Caco-2 (cell line): ENCODE results near the gene TUB. TPM values are rescaled to one million over a fixed set of nuclear protein-coding genes. Genes with fewer than 3 reads are reported as not detected.

Experiments
- BruUV-seq: library from RNA; stranded (reverse); fragments of 400-500 nt; replicated peaks from 2 replicates; lab custom pipeline; 2021; lab: Mats Ljungman, UMichigan
- CTCF ChIA-PET: fragments of 300-600 bp; sonication (Branson Sonifier 250); formaldehyde crosslinking; loops from one replicate; lab custom pipeline; 2022; ENCODE audit warnings: antibody characterized with exemption; lab: Charles Lee
- POLR2A ChIA-PET: fragments of 300-600 bp; sonication (Branson Sonifier 250); formaldehyde crosslinking; loops from one replicate; lab custom pipeline; 2022; ENCODE audit warnings: antibody characterized with exemption; lab: Charles Lee
- DNase-seq, 2 experiments: peaks; one replicate each; pipeline versions ENCODE4 v3.0.0 to v3.0.0-alpha.2; 2020 to 2022
- H3K27me3 ChIP-seq: replicated peaks from 2 replicates; pipeline ENCODE4 v1.6.0; 2011; ENCODE audit warnings: low read length; ENCODE audit not compliant: control insufficient read depth, insufficient read depth
- H3K36me3 ChIP-seq: 2 replicates; pipeline ENCODE4 v1.5.1; 2011; ENCODE audit warnings: low read length; ENCODE audit not compliant: control insufficient read depth, insufficient read depth
- H3K4me1 ChIP-seq: fragments of 250-450 bp; sonication (Bioruptor Pico); 2 replicates; pipeline ENCODE4 v1.5.1; 2020; ENCODE audit warnings: mild to moderate bottlenecking
- H3K4me3 ChIP-seq: 2 replicates; pipeline ENCODE4 v1.5.1; 2011; ENCODE audit warnings: low read depth, mild to moderate bottlenecking, control low read depth, low read length
- H3K9me3 ChIP-seq: fragments of 250-450 bp; sonication (Bioruptor Pico); 2 replicates; pipeline ENCODE4 v1.5.1; 2020; ENCODE audit warnings: mild to moderate bottlenecking, moderate library complexity
- H3K27ac Mint-ChIP-seq: one replicate; pipeline ENCODE4 v1.8.0; 2022; ENCODE audit warnings: mixed read lengths; ENCODE audit not compliant: unreplicated experiment
- H3K27me3 Mint-ChIP-seq: one replicate; pipeline ENCODE4 v1.8.0; 2022; ENCODE audit warnings: mixed read lengths; ENCODE audit not compliant: insufficient read depth, unreplicated experiment
- H3K36me3 Mint-ChIP-seq: one replicate; pipeline ENCODE4 v1.8.0; 2022; ENCODE audit warnings: mild to moderate bottlenecking, mixed read lengths; ENCODE audit not compliant: insufficient read depth, unreplicated experiment
- H3K4me1 Mint-ChIP-seq: one replicate; pipeline ENCODE4 v1.8.0; 2022; ENCODE audit warnings: low read depth, mixed read lengths; ENCODE audit not compliant: unreplicated experiment
- H3K4me3 Mint-ChIP-seq: one replicate; pipeline ENCODE4 v1.8.0; 2022; ENCODE audit warnings: mild to moderate bottlenecking, moderate library complexity, mixed read lengths; ENCODE audit not compliant: unreplicated experiment
- H3K9me3 Mint-ChIP-seq: one replicate; pipeline ENCODE4 v1.8.0; 2022; ENCODE audit warnings: mixed read lengths; ENCODE audit not compliant: unreplicated experiment
- intact Hi-C: fragments of 100-400 bp; cut with micrococcal nuclease; formaldehyde crosslinking; loops from one replicate; pipeline ENCODE4 v1.10.0; 2022; ENCODE audit not compliant: unreplicated experiment
- total RNA-seq: library from RNA; stranded (reverse); gene quantifications from 2 replicates; pipeline ENCODE4 v1.2.3, GENCODE V29; 2022
- TF ChIP-seq, protein P1 (sequence below), 2 experiments: fragments of 200-600 bp in 1 of 2; IDR thresholded peaks; 1 replicate in 1 of 2; 2 replicates in 1 of 2; pipeline versions ENCODE4 v1.5.1 to v1.8.0; 2011 to 2022; ENCODE audit warnings: antibody characterized with exemption in 1 of 2, control low read depth in 1 of 2, inconsistent platforms in 1 of 2, low read depth in 1 of 2, low read length in 1 of 2, mild to moderate bottlenecking in 1 of 2, moderate library complexity in 1 of 2; ENCODE audit not compliant: insufficient read depth in 1 of 2, severe bottlenecking in 1 of 2, unreplicated experiment in 1 of 2

Gene TUB
- total RNA-seq, 1 experiment from 2014 or later = not detected

DNA sequence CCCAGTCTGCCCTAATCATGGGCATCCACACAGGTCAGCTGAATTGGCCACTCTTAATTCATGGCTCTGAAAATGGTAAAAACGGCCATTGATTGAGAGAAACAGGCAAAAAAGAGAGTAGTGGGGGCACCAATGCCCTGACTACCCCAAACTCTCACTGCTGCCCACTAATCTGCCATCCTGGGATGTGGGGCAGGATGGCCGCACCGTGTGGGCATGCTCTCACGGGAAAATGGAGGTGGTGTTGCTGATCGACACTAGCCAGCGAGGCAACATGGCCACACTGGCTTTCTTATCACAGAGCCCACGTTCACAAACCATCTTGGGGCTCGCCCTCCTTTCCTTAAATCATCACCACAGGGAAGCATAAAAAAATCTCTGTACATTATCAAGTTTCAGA, 11.2 kb upstream of the TUB start:
- ChIA-PET CTCF (interaction anchor here (2.0 kb wide), 1 partner anchor 30 kb away, joined by 5 read pairs; no protein-coding TSS in a partner anchor), POLR2A (no interaction called here)
- Histone ChIP-seq H3K36me3 (no peaks in the 10 kb centered on the region), H3K9me3 (no peaks in the 10 kb centered on the region), H3K4me1 (no peaks in the 10 kb centered on the region), H3K4me3 (no peak overlapping the region), H3K27me3 (no peaks in the 10 kb centered on the region; the same call in 1 of the 2 replicates)
- H3K9me3 Mint-ChIP-seq = no peaks in the 10 kb centered on the region
- no peak overlapping the region for H3K27ac Mint-ChIP-seq
- H3K27me3 Mint-ChIP-seq = peaks cover 14% of the 10 kb centered on the region
- no peaks in the 10 kb centered on the region for H3K4me1 Mint-ChIP-seq
- no peaks in the 10 kb centered on the region for H3K36me3 Mint-ChIP-seq
- no TSS peak for BruUV-seq
- DNase-seq = no peak
- TF ChIP-seq, protein P1, sequence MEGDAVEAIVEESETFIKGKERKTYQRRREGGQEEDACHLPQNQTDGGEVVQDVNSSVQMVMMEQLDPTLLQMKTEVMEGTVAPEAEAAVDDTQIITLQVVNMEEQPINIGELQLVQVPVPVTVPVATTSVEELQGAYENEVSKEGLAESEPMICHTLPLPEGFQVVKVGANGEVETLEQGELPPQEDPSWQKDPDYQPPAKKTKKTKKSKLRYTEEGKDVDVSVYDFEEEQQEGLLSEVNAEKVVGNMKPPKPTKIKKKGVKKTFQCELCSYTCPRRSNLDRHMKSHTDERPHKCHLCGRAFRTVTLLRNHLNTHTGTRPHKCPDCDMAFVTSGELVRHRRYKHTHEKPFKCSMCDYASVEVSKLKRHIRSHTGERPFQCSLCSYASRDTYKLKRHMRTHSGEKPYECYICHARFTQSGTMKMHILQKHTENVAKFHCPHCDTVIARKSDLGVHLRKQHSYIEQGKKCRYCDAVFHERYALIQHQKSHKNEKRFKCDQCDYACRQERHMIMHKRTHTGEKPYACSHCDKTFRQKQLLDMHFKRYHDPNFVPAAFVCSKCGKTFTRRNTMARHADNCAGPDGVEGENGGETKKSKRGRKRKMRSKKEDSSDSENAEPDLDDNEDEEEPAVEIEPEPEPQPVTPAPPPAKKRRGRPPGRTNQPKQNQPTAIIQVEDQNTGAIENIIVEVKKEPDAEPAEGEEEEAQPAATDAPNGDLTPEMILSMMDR (IDR thresholded peaks at IDR 0.05; ENCODE audit: insufficient read depth in 1 of 2, low read depth in 1 of 2, low read length in 1 of 2, severe bottlenecking in 1 of 2, unreplicated experiment in 1 of 2) = no peak
- intact Hi-C loops = loop anchor here (1.0 kb wide), 2 partner anchors 36 to 63 kb away; no protein-coding TSS in a partner anchor
- no peak overlapping the region for H3K4me3 Mint-ChIP-seq

DNA sequence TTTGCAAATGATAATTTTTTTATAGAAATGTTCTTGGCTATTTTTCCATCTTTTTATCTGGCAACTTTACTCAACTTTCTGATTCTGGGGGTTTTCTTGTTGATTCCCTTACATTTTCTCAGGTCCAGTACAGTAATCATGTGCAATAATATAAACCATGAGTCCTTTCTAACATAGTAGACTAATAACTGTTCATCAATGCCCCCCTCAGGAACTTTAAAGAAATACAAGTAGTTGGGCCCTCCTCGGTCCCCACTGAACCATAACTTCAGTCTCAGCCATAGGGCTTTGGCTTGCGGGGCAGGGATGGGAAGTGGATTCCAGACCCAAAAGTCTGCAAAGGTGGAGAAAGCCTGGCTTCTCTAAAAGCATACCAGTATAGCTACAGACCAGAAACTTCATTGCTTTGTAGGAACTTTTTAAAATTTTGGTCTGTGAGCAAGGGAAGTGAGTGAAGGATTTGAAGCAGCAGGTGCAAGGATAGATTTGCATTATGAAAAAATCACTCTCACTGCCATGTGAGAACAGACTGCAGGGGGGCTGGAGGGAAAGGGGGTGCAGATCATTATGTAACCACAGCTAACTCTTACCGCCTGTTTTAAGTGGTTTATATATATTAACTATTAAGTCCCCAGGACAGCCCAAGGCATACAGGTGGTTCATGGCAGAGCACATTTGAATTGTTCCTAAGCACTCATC, 10.4 kb upstream of the TUB start:
- Mint-ChIP-seq H3K9me3 (no peaks in the 10 kb centered on the region), H3K4me3 (no peak overlapping the region), H3K36me3 (no peaks in the 10 kb centered on the region), H3K27ac (no peak overlapping the region), H3K27me3 (peaks cover 14% of the 10 kb centered on the region), H3K4me1 (no peaks in the 10 kb centered on the region)
- ChIA-PET POLR2A (no interaction called here), CTCF (no interaction called here)
- H3K4me1 ChIP-seq = no peaks in the 10 kb centered on the region
- no TSS peak for BruUV-seq
- no peaks in the 10 kb centered on the region; the same call in 1 of the 2 replicates for H3K27me3 ChIP-seq
- TF ChIP-seq, protein P1 (IDR thresholded peaks at IDR 0.05; ENCODE audit: insufficient read depth in 1 of 2, low read depth in 1 of 2, low read length in 1 of 2, severe bottlenecking in 1 of 2, unreplicated experiment in 1 of 2) = peak; percentile 24 to 44
- H3K4me3 ChIP-seq = no peak overlapping the region
- DNase-seq = peak in 1 of 2 experiments; percentile 33
- intact Hi-C loops = loop anchor here (1.0 kb wide), 2 partner anchors 37 to 64 kb away; no protein-coding TSS in a partner anchor
- no peaks in the 10 kb centered on the region for H3K9me3 ChIP-seq
- no peaks in the 10 kb centered on the region for H3K36me3 ChIP-seq

DNA sequence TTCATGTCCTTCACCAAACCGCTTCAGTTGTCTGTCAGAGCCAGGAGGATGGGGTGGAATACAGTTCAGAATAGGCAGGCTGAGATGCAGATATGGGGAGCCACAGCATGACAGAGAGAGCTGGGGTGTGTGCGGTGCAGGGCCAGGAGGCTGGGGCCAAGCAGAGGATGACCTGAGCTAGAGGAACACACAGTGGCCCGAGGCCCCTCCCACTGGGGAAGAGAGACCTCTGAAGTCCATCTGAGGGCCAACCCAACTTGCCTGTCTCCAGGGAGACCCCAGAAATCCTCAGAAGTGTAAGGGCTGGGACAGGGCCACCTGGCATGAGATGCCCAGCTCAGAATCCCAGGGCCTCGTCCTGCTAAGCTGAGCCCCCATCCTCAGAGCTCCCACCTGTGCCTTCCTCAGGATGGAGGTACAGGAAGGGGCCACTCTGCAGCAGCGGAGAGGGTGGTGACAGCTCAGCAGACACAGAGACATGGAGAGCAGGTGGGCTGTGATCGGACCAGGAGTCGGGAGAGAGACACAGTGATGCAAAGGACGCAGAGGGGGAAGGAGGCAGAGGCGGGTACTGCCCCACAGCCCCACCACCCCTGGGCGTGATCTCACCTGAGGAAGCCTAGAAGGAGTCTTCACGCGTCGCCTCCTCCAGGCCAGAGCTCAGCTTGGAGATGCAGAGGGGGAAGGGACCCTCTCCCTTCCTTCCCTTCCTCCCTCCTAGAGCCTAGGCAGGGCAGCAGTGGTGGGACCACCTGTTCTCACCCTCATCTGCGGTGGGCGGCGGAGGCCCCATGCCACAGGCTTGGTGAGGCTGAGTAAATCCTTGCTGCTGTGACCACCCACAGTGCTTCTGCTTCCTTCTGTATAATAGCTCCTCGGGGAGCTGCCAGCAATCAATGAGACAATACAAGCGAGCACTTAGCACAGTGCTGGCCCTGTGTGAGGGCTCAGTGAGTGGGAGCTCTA, 9.1 kb upstream of the TUB start:
- intact Hi-C loops = no loop called here
- Mint-ChIP-seq H3K4me3 (no peak overlapping the region), H3K9me3 (no peaks in the 10 kb centered on the region), H3K27ac (no peak overlapping the region), H3K4me1 (no peaks in the 10 kb centered on the region), H3K27me3 (peaks cover 19% of the 10 kb centered on the region), H3K36me3 (no peaks in the 10 kb centered on the region)
- Histone ChIP-seq H3K4me1 (no peaks in the 10 kb centered on the region), H3K4me3 (no peak overlapping the region), H3K36me3 (no peaks in the 10 kb centered on the region), H3K27me3 (no peaks in the 10 kb centered on the region; the same call in 1 of the 2 replicates), H3K9me3 (no peaks in the 10 kb centered on the region)
- no peak for DNase-seq
- TF ChIP-seq, protein P1 (IDR thresholded peaks at IDR 0.05; ENCODE audit: insufficient read depth in 1 of 2, low read depth in 1 of 2, low read length in 1 of 2, severe bottlenecking in 1 of 2, unreplicated experiment in 1 of 2) = no peak
- no TSS peak for BruUV-seq
- ChIA-PET CTCF (interaction anchor here (0.8 to 1.4 kb wide), 3 partner anchors 28 to 65 kb away, joined by 4 to 5 read pairs (median 4); no protein-coding TSS in a partner anchor), POLR2A (no interaction called here)
